Dermis blood vessel endothelial cell (primary cell): ENCODE data around the gene NUDC. TPM values are rescaled to one million over a fixed set of nuclear protein-coding genes. Genes with fewer than 3 reads are reported as not detected.
A peak's percentile ranks its signal among the peaks of the same experiment; 100 is the strongest.
"Not testable (repeated sequence)": the region's sequence is repeated elsewhere in the genome, so short reads cannot be mapped to it uniquely, and the experiment has no call there.

Experiments used
- DNase-seq: peaks from one replicate; pipeline ENCODE4 v3.0.0; 2010
- total RNA-seq: library from RNA; depleted of rRNA; stranded (reverse); fragments of >200 nt; gene quantifications from 2 replicates; pipeline ENCODE4 v1.2.3, GENCODE V29; 2014

Gene NUDC
- 20.4 and 33.3 TPM in 2 replicates for total RNA-seq

GRCh38 chr1:26921540-26922430 is at the start of gene NUDC:
NUDC (plus strand) TSS chr1:26921743; CDS start chr1:26921849, 106 bp downstream.
- peak; percentile 99 for DNase-seq

- not testable (repeated sequence) for DNase-seq
Observed at GRCh38 chr1:26873097-26873496, 48.4 kb upstream of the NUDC start.

GRCh38 chr1:26874896-26875295 is 46.6 kb upstream of the NUDC start:
- DNase-seq: no peak

- no peak for DNase-seq
Observed at GRCh38 chr1:26877326-26877725, 44.2 kb upstream of the NUDC start.

- DNase-seq: no peak
Observed at GRCh38 chr1:26879793-26880192, 41.8 kb upstream of the NUDC start.

GRCh38 chr1:26881611-26882010 is 39.9 kb upstream of the NUDC start:
- DNase-seq: not testable (repeated sequence)

GRCh38 chr1:26882696-26883463 is 38.7 kb upstream of the NUDC start:
- DNase-seq: no peak

GRCh38 chr1:26887125-26887524 is 34.4 kb upstream of the NUDC start:
- DNase-seq: peak; percentile 63

- no peak for DNase-seq
Observed at GRCh38 chr1:26888231-26888630, 33.3 kb upstream of the NUDC start.

GRCh38 chr1:26889551-26890466 is 31.7 kb upstream of the NUDC start, which contains the start of gene GPN2:
GPN2 (minus strand) TSS chr1:26890283; CDS start chr1:26890096, 187 bp downstream.
- DNase-seq: peak; percentile 85

- DNase-seq: no peak
Observed at GRCh38 chr1:26890467-26890796, 31.1 kb upstream of the NUDC start.

GRCh38 chr1:26894263-26894662 is 27.3 kb upstream of the NUDC start:
- DNase-seq: no peak

- no peak for DNase-seq
Observed at GRCh38 chr1:26897351-26897750, 24.2 kb upstream of the NUDC start.

GRCh38 chr1:26900001-26900814 is 21.3 kb upstream of the NUDC start, which contains the start of gene GPATCH3:
GPATCH3 (minus strand) TSS chr1:26900467; CDS start chr1:26900442, 25 bp downstream.
- peak; percentile 96 for DNase-seq

GRCh38 chr1:26900815-26901511 is 20.6 kb upstream of the NUDC start:
- DNase-seq: no peak

GRCh38 chr1:26907071-26907917 is 14.2 kb upstream of the NUDC start:
- DNase-seq: peak; percentile 69

- no peak for DNase-seq
Observed at GRCh38 chr1:26909951-26910342, 11.6 kb upstream of the NUDC start.

GRCh38 chr1:26910343-26911160 is 11.0 kb upstream of the NUDC start:
- no peak for DNase-seq
